ENCODE results near the gene PARPBP.

DNA sequence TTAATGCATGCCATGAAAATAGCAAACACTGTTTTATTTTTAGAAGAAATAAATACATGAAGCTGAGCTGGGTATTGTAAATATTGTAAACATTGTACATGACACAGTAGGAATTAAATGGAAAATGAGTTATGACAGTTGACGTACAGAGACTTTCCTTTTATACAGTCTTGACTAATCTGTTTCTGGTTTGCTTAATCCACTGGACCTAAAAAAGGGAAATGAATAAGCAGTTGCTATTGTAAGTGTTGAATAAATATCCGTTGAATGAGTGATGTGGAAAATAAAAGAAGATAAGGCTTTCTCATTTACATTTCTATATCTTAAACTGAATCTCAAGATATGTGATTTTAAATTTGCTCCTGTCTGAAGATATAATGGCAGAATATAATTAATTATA lies 62.7 kb downstream of the PARPBP start:
- TF ChIP-seq, protein P1, sequence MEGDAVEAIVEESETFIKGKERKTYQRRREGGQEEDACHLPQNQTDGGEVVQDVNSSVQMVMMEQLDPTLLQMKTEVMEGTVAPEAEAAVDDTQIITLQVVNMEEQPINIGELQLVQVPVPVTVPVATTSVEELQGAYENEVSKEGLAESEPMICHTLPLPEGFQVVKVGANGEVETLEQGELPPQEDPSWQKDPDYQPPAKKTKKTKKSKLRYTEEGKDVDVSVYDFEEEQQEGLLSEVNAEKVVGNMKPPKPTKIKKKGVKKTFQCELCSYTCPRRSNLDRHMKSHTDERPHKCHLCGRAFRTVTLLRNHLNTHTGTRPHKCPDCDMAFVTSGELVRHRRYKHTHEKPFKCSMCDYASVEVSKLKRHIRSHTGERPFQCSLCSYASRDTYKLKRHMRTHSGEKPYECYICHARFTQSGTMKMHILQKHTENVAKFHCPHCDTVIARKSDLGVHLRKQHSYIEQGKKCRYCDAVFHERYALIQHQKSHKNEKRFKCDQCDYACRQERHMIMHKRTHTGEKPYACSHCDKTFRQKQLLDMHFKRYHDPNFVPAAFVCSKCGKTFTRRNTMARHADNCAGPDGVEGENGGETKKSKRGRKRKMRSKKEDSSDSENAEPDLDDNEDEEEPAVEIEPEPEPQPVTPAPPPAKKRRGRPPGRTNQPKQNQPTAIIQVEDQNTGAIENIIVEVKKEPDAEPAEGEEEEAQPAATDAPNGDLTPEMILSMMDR (IDR thresholded peaks at IDR 0.05) = no peak
- TF ChIP-seq POLR2A (IDR thresholded peaks at IDR 0.05; ENCODE audit: low read depth) (no peak), POLR2AphosphoS5 (IDR thresholded peaks at IDR 0.05) (no peak), EP300 (IDR thresholded peaks at IDR 0.05) (no peak)
